Neural progenitor cell (in vitro differentiated cells): ENCODE data around the gene KRTAP10-9.

ENCODE experiments used
- CTCF ChIP-seq: fragments of 200-600 bp; sonication (generic); IDR thresholded peaks from 2 replicates; pipeline ENCODE4 v1.5.1; 2017; ENCODE audit warnings: antibody characterized with exemption, mild to moderate bottlenecking
- EZH2 ChIP-seq: fragments of 200-600 bp; sonication (generic); IDR thresholded peaks from 2 replicates; pipeline ENCODE4 v1.6.1; 2017; ENCODE audit warnings: antibody characterized with exemption, mild to moderate bottlenecking, moderate library complexity
- EZH2phosphoT487 ChIP-seq: fragments of 200-600 bp; sonication (generic); IDR thresholded peaks from 2 replicates; pipeline ENCODE4 v1.6.1; 2017; ENCODE audit warnings: antibody characterized with exemption

GRCh38 chr21:44648557-44649311, 21.8 kb downstream of the KRTAP10-9 start:
- TF ChIP-seq CTCF, result no peak
- no peak for TF ChIP-seq EZH2
- no peak for TF ChIP-seq EZH2phosphoT487
